Right cardiac atrium (tissue), 5 donors: ENCODE measurements around the gene GPR146. TPM values are rescaled to one million over a fixed set of nuclear protein-coding genes. Genes with fewer than 3 reads are reported as not detected.
A peak's percentile ranks its signal among the peaks of the same experiment; 100 is the strongest.
"Not testable (repeated sequence)": the region's sequence is repeated elsewhere in the genome, so short reads cannot be mapped to it uniquely, and the experiment has no call there.

Experiments used
- ATAC-seq, 2 donors: fragments of 200-7000 bp; cut with Tn5 transposase; one replicate each; pipeline versions ENCODE4 v1.8.0 to v1.9.1; 2020; ENCODE audit warnings: moderate library complexity in 2 of 2, mild to moderate bottlenecking in 1 of 2
- DNase-seq, 3 donors: peaks; one replicate each; pipeline ENCODE4 v3.0.0-alpha.2; 2020
- H3K27ac ChIP-seq: one replicate; pipeline ENCODE4 v1.5.1; 2013; ENCODE audit warnings: mild to moderate bottlenecking, low read length, control low read depth, moderate library complexity
- H3K27me3 ChIP-seq: one replicate; pipeline ENCODE4 v1.6.1; 2013; ENCODE audit not compliant: control insufficient read depth, insufficient read depth
- H3K4me1 ChIP-seq: one replicate; pipeline ENCODE4 v1.6.1; 2013; ENCODE audit warnings: low read length; ENCODE audit not compliant: control insufficient read depth, insufficient read depth
- H3K4me3 ChIP-seq: one replicate; pipeline ENCODE4 v1.5.1; 2013; ENCODE audit warnings: low read length, control low read depth
- H3K9me3 ChIP-seq: one replicate; pipeline ENCODE4 v1.6.1; 2013; ENCODE audit warnings: low read length; ENCODE audit not compliant: control insufficient read depth
- WGBS: extraction: QIAGEN DNeasy Blood & Tissue Kit; methylation state at CpG from one replicate; pipeline ENCODE4 v1.1.7; 2013; 5-methylcytosine and 5-hydroxymethylcytosine counted together
- intact Hi-C, 4 donors: fragments of 100-400 bp; cut with DNase I; formaldehyde crosslinking; loops; one replicate each; pipeline versions ENCODE4 v1.11.0 to v1.14.0; 2022 to 2023
- polyA plus RNA-seq: library from polyadenylated mRNA; stranded (reverse); fragments of 200-250 nt; gene quantifications from one replicate; pipeline ENCODE4 v1.2.3, GENCODE V29; 2013
- total RNA-seq, 4 donors: library from RNA; stranded (reverse); fragmentation: NEBNext Ultra II Directional; extraction: Animal tissue kit (Norgen Biotek cat#: 25700); gene quantifications; one replicate each; pipeline ENCODE4 v1.2.1, GENCODE V29; 2021
- donor health status: healthy with polysubstance abuse.
- donor health status: DM: no; HTN: yes; CAD: no.
- donor health status: DM: no; HTN: no; CAD: no.
- donor health status: DM: no; HTN: yes; CAD: no; lungs with severe emphysema.
- donor health status: DM: yes; HTN: yes; CAD: no.

The GPR146 gene
- total and polyA plus RNA-seq, 5 donors: 4.2 to 19.7 (median 17.3) TPM

DNA sequence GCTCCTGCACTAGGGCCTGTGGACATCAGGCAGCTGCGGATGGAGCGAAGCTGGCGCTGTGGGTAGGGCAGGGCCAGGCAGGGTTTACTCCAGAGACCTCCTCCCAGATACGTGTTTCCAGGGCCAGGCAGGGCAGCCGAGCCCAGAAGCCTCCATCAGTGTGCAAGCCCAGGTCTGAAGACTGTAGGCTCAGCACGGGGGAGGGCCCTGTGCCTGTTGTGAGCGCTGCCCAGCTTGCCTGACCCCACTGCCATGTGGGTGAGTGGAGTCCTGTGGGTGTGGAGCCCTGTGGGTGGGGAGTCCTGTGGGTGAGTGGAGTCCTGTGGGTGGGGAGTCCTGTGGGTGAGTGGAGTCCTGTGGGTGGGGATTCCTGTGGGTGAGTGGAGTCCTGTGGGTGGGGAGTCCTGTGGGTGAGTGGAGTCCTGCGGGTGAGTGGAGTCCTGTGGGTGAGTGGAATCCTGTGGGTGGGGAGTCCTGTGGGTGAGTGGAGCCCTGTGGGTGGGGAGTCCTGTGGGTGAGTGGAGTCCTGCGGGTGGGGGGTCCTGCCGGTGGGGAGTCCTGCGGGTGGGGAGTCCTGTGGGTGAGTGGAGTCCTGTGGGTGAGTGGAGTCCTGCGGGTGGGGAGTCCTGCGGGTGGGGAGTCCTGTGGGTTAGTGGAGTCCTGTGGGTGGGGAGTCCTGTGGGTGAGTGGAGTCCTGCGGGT, 43.1 kb upstream of the GPR146 start:
- intact Hi-C loops, H3K27me3 ChIP-seq, H3K27ac ChIP-seq, ATAC-seq, H3K4me3 ChIP-seq, H3K4me1 ChIP-seq, H3K9me3 ChIP-seq, DNase-seq: not testable (repeated sequence)
- WGBS: 89% methylated on average over 14 of the region's 14 CpGs

- H3K27ac ChIP-seq: not testable (repeated sequence)
- WGBS: 91% methylated on average over 4 of the region's 4 CpGs
Measured at GRCh38 chr7:1002026-1002425, 42.3 kb upstream of the GPR146 start.

DNA sequence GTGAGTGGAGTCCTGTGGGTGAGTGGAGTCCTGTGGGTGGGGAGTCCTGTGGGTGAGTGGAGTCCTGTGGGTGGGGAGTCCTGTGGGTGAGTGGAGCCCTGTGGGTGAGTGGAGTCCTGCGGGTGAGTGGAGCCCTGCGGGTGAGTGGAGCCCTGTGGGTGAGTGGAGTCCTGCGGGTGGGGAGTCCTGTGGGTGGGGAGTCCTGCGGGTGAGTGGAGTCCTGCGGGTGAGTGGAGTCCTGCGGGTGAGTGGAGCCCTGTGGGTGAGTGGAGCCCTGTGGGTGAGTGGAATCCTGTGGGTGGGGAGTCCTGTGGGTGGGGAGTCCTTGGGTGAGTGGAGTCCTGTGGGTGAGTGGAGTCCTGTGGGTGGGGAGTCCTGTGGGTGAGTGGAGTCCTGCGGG, 41.9 kb upstream of the GPR146 start:
- H3K4me1 ChIP-seq, intact Hi-C loops, DNase-seq, H3K9me3 ChIP-seq, H3K27me3 ChIP-seq, ATAC-seq, H3K4me3 ChIP-seq, H3K27ac ChIP-seq: not testable (repeated sequence)
- 94% methylated on average over 7 of the region's 7 CpGs for WGBS

More at GRCh38 chr7:1002026-1002425, 42.3 kb upstream of the GPR146 start:
- ATAC-seq, H3K4me1 ChIP-seq, DNase-seq, H3K4me3 ChIP-seq, H3K27me3 ChIP-seq, H3K9me3 ChIP-seq, intact Hi-C loops: not testable (repeated sequence)

GRCh38 chr7:1004018-1004852, 40.1 kb upstream of the GPR146 start:
- 80% methylated on average over 32 of the region's 32 CpGs for WGBS
- Histone ChIP-seq H3K9me3 (no peaks in the 10 kb centered on the region), H3K27ac (no peak overlapping the region), H3K4me3 (no peak overlapping the region), H3K27me3 (no peaks in the 10 kb centered on the region), H3K4me1 (no peaks in the 10 kb centered on the region)
- DNase-seq: no peak
- intact Hi-C loops: no loop called here
- ATAC-seq: peak in 1 of 2 donors; percentile 8

DNA sequence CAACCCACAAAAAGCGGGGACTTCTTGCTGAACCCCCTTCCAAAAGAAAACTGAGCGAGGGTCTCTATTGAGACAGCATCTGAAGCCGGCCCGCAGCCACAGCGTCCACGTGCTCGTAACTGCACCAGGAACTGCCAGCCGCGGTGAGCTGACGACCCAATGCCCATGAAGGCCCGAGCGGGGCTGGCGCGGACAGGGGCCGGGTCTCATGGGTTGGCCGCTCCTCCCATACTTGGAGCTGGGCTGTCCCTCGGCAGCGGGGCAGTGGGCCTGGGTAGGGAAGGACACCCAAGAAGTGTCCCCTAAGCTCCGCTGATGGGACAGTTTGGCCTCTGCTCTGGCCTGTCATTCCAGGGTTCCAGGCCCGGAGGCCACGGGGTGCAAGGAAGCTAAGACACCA, 39.0 kb upstream of the GPR146 start:
- DNase-seq: peak in 1 of 3 donors; percentile 10
- Histone ChIP-seq H3K4me3 (no peak overlapping the region), H3K4me1 (no peaks in the 10 kb centered on the region), H3K27ac (no peak overlapping the region), H3K9me3 (no peaks in the 10 kb centered on the region), H3K27me3 (no peaks in the 10 kb centered on the region)
- intact Hi-C loops: no loop called here
- WGBS: 94% methylated on average over 21 of the region's 21 CpGs
- no peak for ATAC-seq

- 86% methylated on average over 15 of the region's 15 CpGs for whole genome bisulfite sequencing
Measured at GRCh38 chr7:1007901-1008300, 36.4 kb upstream of the GPR146 start.

DNA sequence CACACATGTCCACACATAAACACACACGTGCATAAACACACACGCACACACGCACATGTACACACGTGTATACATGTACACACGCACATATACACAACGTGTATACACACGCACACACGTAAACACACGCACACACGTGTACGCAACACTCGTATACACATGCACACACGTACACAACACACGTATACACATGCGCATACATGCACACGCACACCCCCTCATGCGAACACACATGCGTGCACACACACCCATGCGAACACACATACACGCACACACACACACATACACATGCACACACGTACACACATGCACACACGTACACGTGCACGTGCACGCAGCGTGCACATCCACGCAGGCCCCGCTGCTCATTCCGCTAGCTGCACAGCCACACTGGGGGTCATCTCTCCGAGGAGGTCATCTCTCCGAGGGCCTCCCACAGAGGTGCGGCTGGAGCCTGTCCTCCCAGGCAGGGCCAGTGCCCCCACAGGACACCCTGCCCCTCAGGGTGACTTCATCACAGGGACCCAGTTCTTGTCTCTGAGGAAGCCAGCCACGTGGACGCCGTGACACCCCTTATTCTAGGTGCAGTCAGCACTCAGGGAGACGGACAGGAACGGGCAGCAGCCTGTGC, 35.5 kb upstream of the GPR146 start:
- Histone ChIP-seq H3K4me1 (no peaks in the 10 kb centered on the region), H3K27ac (no peak overlapping the region), H3K27me3 (no peaks in the 10 kb centered on the region), H3K9me3 (no peaks in the 10 kb centered on the region), H3K4me3 (no peak overlapping the region)
- ATAC-seq: no peak
- intact Hi-C loops: no loop called here
- no peak for DNase-seq
- WGBS: 94% methylated on average over 37 of the region's 37 CpGs

More at GRCh38 chr7:1007901-1008300, 36.4 kb upstream of the GPR146 start:
- intact Hi-C loops: no loop called here
- DNase-seq (no peak), ATAC-seq (no peak)
- Histone ChIP-seq H3K27me3 (no peaks in the 10 kb centered on the region), H3K4me1 (no peaks in the 10 kb centered on the region), H3K27ac (no peak overlapping the region), H3K9me3 (no peaks in the 10 kb centered on the region), H3K4me3 (no peak overlapping the region)

GRCh38 chr7:1009747-1010146, 34.6 kb upstream of the GPR146 start:
- intact Hi-C loops: loop anchor here in 1 of 4 donors (5.0 kb wide), 1 partner anchor 53 kb away; no protein-coding TSS in a partner anchor
- no peaks in the 10 kb centered on the region for H3K4me1 ChIP-seq
- no peak overlapping the region for H3K4me3 ChIP-seq
- no peak for DNase-seq
- no peak for ATAC-seq
- WGBS: 93% methylated on average over 22 of the region's 22 CpGs
- no peaks in the 10 kb centered on the region for H3K27me3 ChIP-seq
- H3K27ac ChIP-seq: no peak overlapping the region
- H3K9me3 ChIP-seq: no peaks in the 10 kb centered on the region

GRCh38 chr7:1010226-1010625, 34.1 kb upstream of the GPR146 start:
- intact Hi-C loops: loop anchor here in 1 of 4 donors (5.0 kb wide), 1 partner anchor 52 kb away; no protein-coding TSS in a partner anchor

GRCh38 chr7:1011297-1012003, 32.9 kb upstream of the GPR146 start:
- Histone ChIP-seq H3K4me3 (no peak overlapping the region), H3K27ac (no peak overlapping the region), H3K4me1 (no peaks in the 10 kb centered on the region), H3K27me3 (no peaks in the 10 kb centered on the region), H3K9me3 (no peaks in the 10 kb centered on the region)
- DNase-seq (no peak), ATAC-seq (no peak)
- WGBS: 84% methylated on average over 13 of the region's 13 CpGs
- intact Hi-C loops: loop anchor here in 1 of 4 donors (5.0 kb wide), 1 partner anchor 51 kb away; no protein-coding TSS in a partner anchor

More at GRCh38 chr7:1010226-1010625, 34.1 kb upstream of the GPR146 start:
- Histone ChIP-seq H3K27me3 (no peaks in the 10 kb centered on the region), H3K4me3 (no peak overlapping the region), H3K9me3 (no peaks in the 10 kb centered on the region), H3K27ac (no peak overlapping the region), H3K4me1 (no peaks in the 10 kb centered on the region)
- ATAC-seq (no peak), DNase-seq (no peak)
- 86% methylated on average over 13 of the region's 13 CpGs for WGBS
